Spleen (tissue), 11 donors: Measurements from ENCODE around the gene ZDHHC12. TPM values are rescaled to one million over a fixed set of nuclear protein-coding genes. Genes with fewer than 3 reads are reported as not detected.
"Not testable (repeated sequence)": the region's sequence is repeated elsewhere in the genome, so short reads cannot be mapped to it uniquely, and the experiment has no call there.

Experiments
- DNase-seq: peaks from one replicate; pipeline ENCODE4 v3.0.0-alpha.2; 2020
- H3K27ac ChIP-seq, 8 donors: fragments of 200-600 bp; sonication (generic) in 7 of 8; 1 replicate in 4 of 8; 2 replicates in 4 of 8; pipeline versions ENCODE4 v1.5.0 to v1.8.0; 2016 to 2021; ENCODE audit warnings: inconsistent platforms in 4 of 8, mild to moderate bottlenecking in 4 of 8, moderate library complexity in 1 of 8
- H3K27me3 ChIP-seq, 7 donors: fragments of 200-600 bp; sonication (generic) in 6 of 7; replicated peaks in 1 of 7; 1 replicate in 4 of 7; 2 replicates in 3 of 7; pipeline versions ENCODE4 v1.5.0 to v1.8.0; 2016 to 2021; ENCODE audit warnings: inconsistent platforms in 3 of 7, mild to moderate bottlenecking in 1 of 7
- H3K36me3 ChIP-seq, 6 donors: fragments of 200-600 bp; sonication (generic) in 5 of 6; 1 replicate in 4 of 6; 2 replicates in 2 of 6; pipeline versions ENCODE4 v1.5.0 to v1.8.0; 2016 to 2021; ENCODE audit warnings: inconsistent platforms in 2 of 6
- H3K4me1 ChIP-seq, 6 donors: fragments of 200-600 bp; sonication (generic) in 5 of 6; 1 replicate in 3 of 6; 2 replicates in 3 of 6; pipeline versions ENCODE4 v1.5.0 to v1.8.0; 2016 to 2021; ENCODE audit warnings: inconsistent platforms in 3 of 6
- H3K4me3 ChIP-seq, 8 donors: fragments of 200-600 bp; sonication (generic) in 7 of 8; 1 replicate in 4 of 8; 2 replicates in 4 of 8; pipeline versions ENCODE4 v1.5.0 to v1.8.0; 2016 to 2021; ENCODE audit warnings: inconsistent platforms in 4 of 8, mild to moderate bottlenecking in 4 of 8, moderate library complexity in 2 of 8
- H3K9me3 ChIP-seq, 8 donors: fragments of 200-600 bp; sonication (generic) in 7 of 8; 1 replicate in 4 of 8; 2 replicates in 4 of 8; pipeline versions ENCODE4 v1.5.0 to v1.8.0; 2016 to 2021; ENCODE audit warnings: inconsistent platforms in 4 of 8
- POLR2A ChIP-seq, 3 donors: fragments of 450-650 bp; IDR thresholded peaks; one replicate each; pipeline ENCODE4 v1.5.1; 2017; ENCODE audit warnings: antibody characterized with exemption in 3 of 3, mild to moderate bottlenecking in 1 of 3
- POLR2AphosphoS5 ChIP-seq, 3 donors: sonication (generic); formaldehyde crosslinking; IDR thresholded peaks; one replicate each; pipeline ENCODE4 v1.5.1; 2017; ENCODE audit warnings: antibody characterized with exemption in 3 of 3
- WGBS, 5 donors: extraction: QIAGEN DNeasy Blood & Tissue Kit in 3 of 5; methylation state at CpG; one replicate each; pipeline versions ENCODE4 v1.1.5 to v1.1.7; 2013 to 2018; 5-methylcytosine and 5-hydroxymethylcytosine counted together
- intact Hi-C: fragments of 100-400 bp; cut with DNase I; formaldehyde crosslinking; loops from one replicate; pipeline ENCODE4 v1.15.0; 2023; ENCODE audit warnings: low total_unique reads
- polyA plus RNA-seq, 3 donors: library from polyadenylated mRNA; stranded (reverse); fragments of 200-250 nt; gene quantifications; one replicate each; pipeline ENCODE4 v1.2.1, GENCODE V29; 2013
- total RNA-seq, 7 donors: library from RNA; depleted of rRNA in 3 of 7; stranded (reverse); fragments of >200 nt in 3 of 7; fragmentation: NEBNext Ultra II Directional in 4 of 7; extraction: Animal tissue kit (Norgen Biotek cat#: 25700) in 4 of 7; gene quantifications; one replicate each; pipeline versions ENCODE4 v1.1.0 to v1.2.1, GENCODE V29; 2016 to 2021
- TF ChIP-seq, protein P1 (sequence below), 11 experiments: fragments of 200-600 bp in 7 of 11; fragments of 450-650 bp in 4 of 11; sonication (generic) in 4 of 11; IDR thresholded peaks in 8 of 11; conservative IDR thresholded peaks in 3 of 11; 1 replicate in 7 of 11; 2 replicates in 4 of 11; pipeline versions ENCODE4 v1.4.0 to v1.8.0; 2016 to 2021; ENCODE audit warnings: antibody characterized with exemption in 11 of 11, inconsistent platforms in 4 of 11, mild to moderate bottlenecking in 1 of 11
- donor health status: healthy with polysubstance abuse.
- donor health status: DM: no; HTN: no; CAD: no; lungs with moderate emphysema.
- donor health status: DM: no; HTN: no; CAD: no.
- donor health status: Bipolar disorder and iron deficiency.
- donor health status: healthy.
- donor health status: DM: no; HTN: no; CAD: no.
- donor health status: DM: yes; HTN: yes; CAD: no.

Gene ZDHHC12
- total and polyA plus RNA-seq, 10 donors = 21.5 to 73.4 (median 36.6) TPM

DNA sequence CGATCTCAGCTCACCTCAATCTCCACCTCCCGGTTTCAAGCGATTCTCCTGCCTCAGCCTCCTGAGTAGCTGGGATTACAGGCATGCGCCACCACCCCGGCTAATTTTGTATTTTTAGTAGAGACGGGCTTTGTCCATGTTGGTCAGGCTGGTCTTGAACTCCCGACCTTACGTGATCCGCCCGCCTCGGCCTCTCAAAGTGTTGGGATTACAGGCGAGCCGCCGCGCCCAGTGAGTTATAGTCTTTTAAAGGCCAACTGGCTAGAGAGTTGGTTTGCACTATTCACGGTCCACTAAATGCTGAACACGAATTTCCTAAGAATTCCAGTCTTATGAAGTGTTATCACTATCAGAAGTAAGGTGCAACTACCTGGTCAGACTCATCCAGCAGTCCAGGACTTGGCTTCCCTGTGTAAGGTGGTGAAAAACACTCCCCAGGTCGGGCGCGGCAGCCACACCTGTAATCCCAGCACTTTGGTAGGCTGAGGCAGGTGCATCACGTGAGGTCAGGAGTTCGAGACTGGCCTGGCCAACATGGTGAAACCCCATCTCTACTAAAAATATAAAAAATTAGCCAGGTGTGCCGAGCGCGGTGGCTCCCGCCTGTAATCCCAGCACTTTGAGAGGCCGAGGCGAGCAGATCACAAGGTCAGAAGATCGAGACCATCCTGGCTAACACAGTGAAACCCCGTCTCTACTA is 24.7 kb downstream of the ZDHHC12 start:
- DNase-seq = peak; percentile 53
- peak in 2 of 3 donors; percentile 7 to 37 for TF ChIP-seq POLR2AphosphoS5 (IDR thresholded peaks at IDR 0.05)
- H3K27me3 ChIP-seq, H3K9me3 ChIP-seq, H3K27ac ChIP-seq, H3K4me3 ChIP-seq, intact Hi-C loops: not testable (repeated sequence)
- WGBS, 5 donors = 92 to 97% (median 94%) methylated on average over 29 to 30 of the region's 30 CpGs
- Histone ChIP-seq H3K4me1 (peaks cover 3 to 33% (median 22%) of the 10 kb centered on the region in 6 donors), H3K36me3 (peaks cover 0 to 30% (median 20%) of the 10 kb centered on the region in 6 donors)

DNA sequence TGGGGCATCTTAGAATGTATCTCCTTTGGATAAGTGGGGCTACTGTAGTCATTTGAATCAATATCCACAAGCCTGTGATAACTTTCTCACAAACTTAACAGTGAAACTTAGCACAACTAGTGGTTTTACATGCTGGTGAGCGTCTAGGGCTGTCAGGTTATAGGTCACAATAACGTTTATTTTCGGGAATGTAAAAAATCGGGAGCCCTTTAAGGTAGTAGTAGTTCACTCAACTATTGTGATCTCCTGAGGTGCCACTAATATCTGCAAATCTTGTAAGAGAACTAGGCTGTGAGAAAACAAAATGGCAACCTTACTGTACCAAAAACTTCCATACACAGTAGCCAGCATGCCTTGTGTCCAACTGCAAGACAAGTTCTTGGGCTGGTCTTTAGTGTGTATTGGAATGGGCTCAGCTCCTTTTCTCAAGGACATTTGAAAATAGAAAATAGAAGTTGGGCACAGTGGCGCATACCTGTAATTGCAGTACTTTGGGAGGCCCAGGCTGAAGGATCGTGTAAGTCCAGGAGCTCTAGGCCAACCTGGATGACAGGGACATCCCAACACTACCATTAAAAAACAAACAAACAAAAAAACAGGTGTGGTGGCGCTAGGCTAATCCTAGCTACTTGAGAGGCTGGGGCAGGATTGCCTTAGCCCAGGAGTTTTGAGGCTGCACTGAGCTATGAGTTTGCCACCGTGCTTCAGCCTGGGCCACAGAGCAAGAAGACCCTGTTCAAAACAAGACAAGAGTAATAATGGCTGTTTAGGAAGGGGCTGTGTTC is 26.8 kb downstream of the ZDHHC12 start:
- H3K9me3 ChIP-seq = no peaks in the 10 kb centered on the region
- 74 to 82% (median 80%) methylated on average over 8 of the region's 8 CpGs for WGBS, 5 donors
- H3K27ac ChIP-seq = no peak overlapping the region
- H3K27me3 ChIP-seq = no peaks in the 10 kb centered on the region
- H3K36me3 ChIP-seq = peaks cover 5 to 52% (median 41%) of the 10 kb centered on the region in 6 donors
- DNase-seq = no peak
- peaks cover 0 to 21% (median 8%) of the 10 kb centered on the region in 6 donors for H3K4me1 ChIP-seq
- intact Hi-C loops = no loop called here
- TF ChIP-seq POLR2AphosphoS5 (IDR thresholded peaks at IDR 0.05) (no peak), POLR2A (IDR thresholded peaks at IDR 0.05) (no peak)
- TF ChIP-seq, protein P1, sequence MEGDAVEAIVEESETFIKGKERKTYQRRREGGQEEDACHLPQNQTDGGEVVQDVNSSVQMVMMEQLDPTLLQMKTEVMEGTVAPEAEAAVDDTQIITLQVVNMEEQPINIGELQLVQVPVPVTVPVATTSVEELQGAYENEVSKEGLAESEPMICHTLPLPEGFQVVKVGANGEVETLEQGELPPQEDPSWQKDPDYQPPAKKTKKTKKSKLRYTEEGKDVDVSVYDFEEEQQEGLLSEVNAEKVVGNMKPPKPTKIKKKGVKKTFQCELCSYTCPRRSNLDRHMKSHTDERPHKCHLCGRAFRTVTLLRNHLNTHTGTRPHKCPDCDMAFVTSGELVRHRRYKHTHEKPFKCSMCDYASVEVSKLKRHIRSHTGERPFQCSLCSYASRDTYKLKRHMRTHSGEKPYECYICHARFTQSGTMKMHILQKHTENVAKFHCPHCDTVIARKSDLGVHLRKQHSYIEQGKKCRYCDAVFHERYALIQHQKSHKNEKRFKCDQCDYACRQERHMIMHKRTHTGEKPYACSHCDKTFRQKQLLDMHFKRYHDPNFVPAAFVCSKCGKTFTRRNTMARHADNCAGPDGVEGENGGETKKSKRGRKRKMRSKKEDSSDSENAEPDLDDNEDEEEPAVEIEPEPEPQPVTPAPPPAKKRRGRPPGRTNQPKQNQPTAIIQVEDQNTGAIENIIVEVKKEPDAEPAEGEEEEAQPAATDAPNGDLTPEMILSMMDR (IDR thresholded peaks at IDR 0.05 in 8 of 11, conservative IDR thresholded peaks at IDR 0.05 in 3 of 11) = no peak
- H3K4me3 ChIP-seq = no peak overlapping the region

DNA sequence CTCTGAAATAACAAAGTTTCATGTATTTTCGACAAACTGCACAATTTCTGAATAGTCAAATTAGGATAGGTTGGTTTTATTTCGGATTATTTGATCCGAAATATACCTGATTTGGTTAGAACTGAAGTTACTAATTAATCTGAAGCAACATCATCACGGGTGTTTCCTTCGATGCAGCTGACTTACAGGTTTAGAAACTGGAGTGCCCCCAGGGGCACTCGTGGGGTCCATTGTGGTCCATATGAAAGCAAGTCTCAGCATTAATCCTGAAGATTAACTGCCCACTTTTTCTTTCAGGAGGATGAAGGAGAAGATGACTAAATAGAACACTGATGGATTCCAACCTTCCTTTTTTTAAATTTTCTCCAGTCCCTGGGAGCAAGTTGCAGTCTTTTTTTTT is 29.6 kb downstream of the ZDHHC12 start:
- TF ChIP-seq, protein P1 (IDR thresholded peaks at IDR 0.05 in 8 of 11, conservative IDR thresholded peaks at IDR 0.05 in 3 of 11) = no peak
- TF ChIP-seq POLR2AphosphoS5 (IDR thresholded peaks at IDR 0.05) = no peak
- TF ChIP-seq POLR2A (IDR thresholded peaks at IDR 0.05) = no peak
- no peak overlapping the region for H3K27ac ChIP-seq
- H3K27me3 ChIP-seq = no peaks in the 10 kb centered on the region
- WGBS, 5 donors = 68 to 84% (median 72%) methylated on average over 6 of the region's 6 CpGs
- no peaks in the 10 kb centered on the region for H3K9me3 ChIP-seq
- no peak overlapping the region for H3K4me3 ChIP-seq
- H3K36me3 ChIP-seq = peaks cover 7 to 63% (median 49%) of the 10 kb centered on the region in 6 donors
- intact Hi-C loops = no loop called here
- peaks cover 12 to 32% (median 17%) of the 10 kb centered on the region in 6 donors for H3K4me1 ChIP-seq
- no peak for DNase-seq

DNA sequence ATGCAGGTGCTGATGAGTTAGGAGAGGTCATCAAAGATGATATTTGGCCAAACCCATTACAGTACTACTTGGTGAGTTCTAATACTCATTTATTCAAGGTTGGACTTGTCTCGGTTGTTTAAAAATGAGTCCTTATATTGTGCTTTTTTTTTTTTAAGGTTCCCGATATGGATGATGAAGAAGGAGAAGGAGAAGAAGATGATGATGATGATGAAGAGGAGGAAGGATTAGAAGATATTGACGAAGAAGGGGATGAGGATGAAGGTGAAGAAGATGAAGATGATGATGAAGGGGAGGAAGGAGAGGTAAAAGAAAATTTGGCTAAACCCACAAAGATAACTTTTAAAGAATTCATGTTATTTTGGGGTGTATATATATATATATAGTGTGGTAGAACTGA is 30.2 kb downstream of the ZDHHC12 start:
- DNase-seq, H3K4me3 ChIP-seq, H3K27ac ChIP-seq, H3K27me3 ChIP-seq, H3K9me3 ChIP-seq, intact Hi-C loops: not testable (repeated sequence)
- Histone ChIP-seq H3K4me1 (peaks cover 12 to 32% (median 17%) of the 10 kb centered on the region in 6 donors), H3K36me3 (peaks cover 7 to 63% (median 49%) of the 10 kb centered on the region in 6 donors)
- WGBS, 5 donors = 76 to 95% (median 89%) methylated on average over 3 of the region's 3 CpGs

DNA sequence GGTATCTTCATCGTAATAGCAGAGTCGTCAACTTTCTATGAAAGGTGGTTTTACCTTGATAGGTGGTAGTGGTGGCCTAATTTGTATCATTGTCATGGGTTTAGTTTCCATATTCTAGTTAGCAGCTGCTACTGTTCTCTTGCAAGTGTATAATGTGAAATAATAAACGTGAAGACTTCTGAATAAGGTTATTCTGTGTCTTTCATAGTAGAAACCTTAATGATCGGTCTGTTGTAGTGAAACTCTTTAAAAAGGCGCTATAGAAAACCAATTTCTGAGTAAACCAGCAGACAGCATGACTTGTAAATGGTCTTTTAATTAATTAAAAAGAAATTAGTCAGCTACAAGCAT is 33.3 kb downstream of the ZDHHC12 start:
- Histone ChIP-seq H3K36me3 (peaks cover 7 to 48% (median 39%) of the 10 kb centered on the region in 6 donors), H3K27ac (peak overlapping the region; percentile 29 to 99 (median 92)), H3K27me3 (no peaks in the 10 kb centered on the region), H3K9me3 (no peaks in the 10 kb centered on the region), H3K4me3 (peak overlapping the region; percentile 73 to 96 (median 84)), H3K4me1 (peaks cover 33 to 63% (median 47%) of the 10 kb centered on the region in 6 donors)
- WGBS, 5 donors = 6 to 14% (median 8%) methylated on average over 5 of the region's 5 CpGs
- intact Hi-C loops = no loop called here
- DNase-seq = no peak
- TF ChIP-seq POLR2A (IDR thresholded peaks at IDR 0.05) = no peak
- TF ChIP-seq POLR2AphosphoS5 (IDR thresholded peaks at IDR 0.05) = no peak
- TF ChIP-seq, protein P1 (IDR thresholded peaks at IDR 0.05 in 8 of 11, conservative IDR thresholded peaks at IDR 0.05 in 3 of 11) = no peak
